ENCODE measurements around the gene CD19.
"Not testable (repeated sequence)": the region's sequence is repeated elsewhere in the genome, so short reads cannot be mapped to it uniquely, and the experiment has no call there.

The CD19 gene

GRCh38 chr16:28931801-28932225 lies at the start of gene CD19:
CD19 (plus strand) TSS chr16:28931971; CDS start chr16:28932001, 30 bp downstream.
- DNase-seq (ENCODE audit: low read depth in 2 of 2) = no peak

GRCh38 chr16:28882551-28883160 lies 49.1 kb upstream of the CD19 start:
- DNase-seq (ENCODE audit: low read depth in 2 of 2) = no peak

- no peak for DNase-seq (ENCODE audit: low read depth in 2 of 2)
Observed at GRCh38 chr16:28883221-28883996, 48.4 kb upstream of the CD19 start.

GRCh38 chr16:28884045-28884444 lies 47.7 kb upstream of the CD19 start:
- no peak for DNase-seq (ENCODE audit: low read depth in 2 of 2)

- DNase-seq (ENCODE audit: low read depth in 2 of 2) = no peak
Observed at GRCh38 chr16:28886945-28887344, 44.8 kb upstream of the CD19 start.

- not testable (repeated sequence) for DNase-seq (ENCODE audit: low read depth in 2 of 2)
Observed at GRCh38 chr16:28890355-28890754, 41.4 kb upstream of the CD19 start.

- no peak for DNase-seq (ENCODE audit: low read depth in 2 of 2)
Observed at GRCh38 chr16:28891964-28892890, 39.5 kb upstream of the CD19 start.

GRCh38 chr16:28893291-28893690 lies 38.5 kb upstream of the CD19 start:
- DNase-seq (ENCODE audit: low read depth in 2 of 2) = no peak

- DNase-seq (ENCODE audit: low read depth in 2 of 2) = no peak
Observed at GRCh38 chr16:28895609-28896008, 36.2 kb upstream of the CD19 start.

GRCh38 chr16:28897826-28898225 lies 33.9 kb upstream of the CD19 start:
- no peak for DNase-seq (ENCODE audit: low read depth in 2 of 2)

- DNase-seq (ENCODE audit: low read depth in 2 of 2) = no peak
Observed at GRCh38 chr16:28898266-28898665, 33.5 kb upstream of the CD19 start.

- DNase-seq (ENCODE audit: low read depth in 2 of 2) = no peak
Observed at GRCh38 chr16:28898942-28899341, 32.8 kb upstream of the CD19 start.

GRCh38 chr16:28899882-28900590 lies 31.7 kb upstream of the CD19 start:
- no peak for DNase-seq (ENCODE audit: low read depth in 2 of 2)

GRCh38 chr16:28900601-28901000 lies 31.2 kb upstream of the CD19 start:
- no peak for DNase-seq (ENCODE audit: low read depth in 2 of 2)

GRCh38 chr16:28901862-28902261 lies 29.9 kb upstream of the CD19 start:
- no peak for DNase-seq (ENCODE audit: low read depth in 2 of 2)

- DNase-seq (ENCODE audit: low read depth in 2 of 2) = no peak
Observed at GRCh38 chr16:28902909-28903308, 28.9 kb upstream of the CD19 start.

- DNase-seq (ENCODE audit: low read depth in 2 of 2) = no peak
Observed at GRCh38 chr16:28903344-28904042, 28.3 kb upstream of the CD19 start.

GRCh38 chr16:28904363-28904762 lies 27.4 kb upstream of the CD19 start:
- DNase-seq (ENCODE audit: low read depth in 2 of 2) = no peak

GRCh38 chr16:28904828-28905227 lies 26.9 kb upstream of the CD19 start:
- DNase-seq (ENCODE audit: low read depth in 2 of 2) = no peak

GRCh38 chr16:28905229-28905754 lies 26.5 kb upstream of the CD19 start:
- DNase-seq (ENCODE audit: low read depth in 2 of 2) = no peak
